COLO668 (cell line): Measurements from ENCODE around the gene NPM1.

Experiments
- DNase-seq: peaks from one replicate; lab custom pipeline; 2025; ENCODE audit not compliant: unreplicated experiment; lab: John Stamatoyannopoulos, UW

Gene NPM1

GRCh38 chr5:171447226-171447625, 59.6 kb downstream of the NPM1 start:
- DNase-seq: no peak

- DNase-seq: no peak
Observed at GRCh38 chr5:171449426-171449825, 61.8 kb downstream of the NPM1 start.

- no peak for DNase-seq
Observed at GRCh38 chr5:171450423-171451331, 63.0 kb downstream of the NPM1 start.

- DNase-seq: no peak
Observed at GRCh38 chr5:171451421-171451820, 63.8 kb downstream of the NPM1 start.

- DNase-seq: no peak
Observed at GRCh38 chr5:171453056-171453725, 65.5 kb downstream of the NPM1 start.

GRCh38 chr5:171453988-171454387, 66.3 kb downstream of the NPM1 start:
- no peak for DNase-seq

GRCh38 chr5:171454549-171454948, 66.9 kb downstream of the NPM1 start:
- no peak for DNase-seq

- DNase-seq: no peak
Observed at GRCh38 chr5:171455522-171455921, 67.9 kb downstream of the NPM1 start.

- DNase-seq: no peak
Observed at GRCh38 chr5:171457208-171457981, 69.7 kb downstream of the NPM1 start.

GRCh38 chr5:171459839-171460238, 72.2 kb downstream of the NPM1 start:
- DNase-seq: no peak
